K562 (cell line): ENCODE measurements around the gene LMO4. TPM values are rescaled to one million over a fixed set of nuclear protein-coding genes. Genes with fewer than 3 reads are reported as not detected.

Source experiments
- ATAC-seq: fragments of 200-7000 bp; cut with Tn5 transposase; 3 replicates; pipeline ENCODE4 v1.9.1; 2020; ENCODE audit warnings: moderate library complexity
- BruUV-seq: library from RNA; stranded (reverse); fragments of 400-500 nt; replicated peaks from 2 replicates; lab custom pipeline; 2021; lab: Mats Ljungman, UMichigan
- CTCF ChIA-PET: fragments of 300-600 bp; formaldehyde crosslinking; extraction: SDS; loops from one replicate; lab custom pipeline; 2021; ENCODE audit warnings: low intra/inter-chr PET ratio; lab: Yijun Ruan, JAX
- POLR2A ChIA-PET: fragments of 300-600, 350-650 bp; sonication (Branson Sonifier 250); formaldehyde crosslinking; extraction: SDS; loops from one replicate; lab custom pipeline; 2021; ENCODE audit warnings: antibody characterized with exemption, inconsistent platforms; lab: Yijun Ruan, JAX
- DNase-seq, 4 experiments: peaks; one replicate each; pipeline versions ENCODE4 v3.0.0 to v3.0.0-alpha.2; 2011 to 2018; ENCODE audit warnings: low spot score in 3 of 4, mixed read lengths in 3 of 4; ENCODE audit errors: extremely low read depth in 1 of 4
- FAIRE-seq: peaks from 2 replicates; lab custom pipeline; 2011; peaks lifted over from hg19 to GRCh38; lab: Jason Lieb, UNC
- H2AFZ ChIP-seq: 2 replicates; pipeline ENCODE4 v1.6.0; 2011; ENCODE audit warnings: low read depth, low read length, control low read depth, inconsistent platforms
- H3K27ac ChIP-seq: fragments of 200-600 bp; 3 replicates; pipeline ENCODE4 v1.8.0; 2011; ENCODE audit warnings: low read depth, mild to moderate bottlenecking, control low read depth, inconsistent platforms, low read length, moderate library complexity, mixed read lengths; ENCODE audit errors: extremely low read depth
- H3K27me3 ChIP-seq, 2 experiments: fragments of 300-600 bp in 1 of 2; 2 replicates in 1 of 2; 3 replicates in 1 of 2; pipeline versions ENCODE4 v1.6.0 to v1.8.0; 2011; ENCODE audit warnings: inconsistent platforms in 2 of 2, low read length in 2 of 2, mild to moderate bottlenecking in 1 of 2, mixed read lengths in 1 of 2, moderate library complexity in 1 of 2; ENCODE audit not compliant: control insufficient read depth in 2 of 2, insufficient read depth in 2 of 2
- H3K36me3 ChIP-seq: fragments of 300-600 bp; 3 replicates; pipeline ENCODE4 v1.8.0; 2011; ENCODE audit warnings: mild to moderate bottlenecking, low read length, inconsistent platforms; ENCODE audit not compliant: control insufficient read depth, insufficient read depth
- H3K4me1 ChIP-seq, 2 experiments: fragments of 200-600 bp in 1 of 2; replicated peaks in 1 of 2; 2 replicates in 1 of 2; 3 replicates in 1 of 2; pipeline versions ENCODE4 v1.5.1 to v1.8.0; 2011; ENCODE audit warnings: inconsistent platforms in 2 of 2, low read length in 2 of 2, mild to moderate bottlenecking in 1 of 2, mixed read lengths in 1 of 2, moderate library complexity in 1 of 2; ENCODE audit not compliant: control insufficient read depth in 2 of 2, insufficient read depth in 2 of 2
- H3K4me2 ChIP-seq: 2 replicates; pipeline ENCODE4 v1.6.1; 2011; ENCODE audit warnings: low read length, control low read depth, inconsistent platforms, mixed read lengths; ENCODE audit not compliant: insufficient read depth
- H3K4me3 ChIP-seq: fragments of 200-600 bp; sonication (generic), shearing (Covaris generic); 2 replicates; pipeline ENCODE4 v1.5.1; 2016; ENCODE audit warnings: control low read depth, inconsistent platforms
- H3K79me2 ChIP-seq: fragments of 200-600 bp; 3 replicates; pipeline ENCODE4 v1.8.0; 2011; ENCODE audit warnings: low read length, inconsistent platforms; ENCODE audit not compliant: control insufficient read depth, insufficient read depth
- H3K9ac ChIP-seq, 2 experiments: 2 replicates each; pipeline versions ENCODE4 v1.6.0 to v1.6.1; 2011; ENCODE audit warnings: low read depth in 2 of 2, low read length in 2 of 2, control low read depth in 1 of 2, inconsistent platforms in 1 of 2, mild to moderate bottlenecking in 1 of 2, mixed read lengths in 1 of 2; ENCODE audit not compliant: insufficient read depth in 1 of 2
- H3K9me1 ChIP-seq: one replicate; pipeline ENCODE4 v1.6.0; 2011; ENCODE audit warnings: inconsistent platforms, mild to moderate bottlenecking, low read length, moderate library complexity; ENCODE audit not compliant: control insufficient read depth, insufficient read depth
- H3K9me3 ChIP-seq: replicated peaks from 2 replicates; pipeline ENCODE4 v1.5.1; 2011; ENCODE audit warnings: low read depth, low read length, inconsistent platforms; ENCODE audit not compliant: control insufficient read depth, insufficient read depth
- H4K20me1 ChIP-seq: replicated peaks from 2 replicates; pipeline ENCODE4 v1.6.1; 2011; ENCODE audit warnings: low read length, inconsistent platforms, mixed read lengths; ENCODE audit not compliant: control insufficient read depth, insufficient read depth
- HIVEP1 ChIP-seq: fragments of 250-450 bp; sonication (Bioruptor Pico); IDR thresholded peaks from 2 replicates; pipeline ENCODE4 v1.4.0; 2020; ENCODE audit warnings: mild to moderate bottlenecking
- PHF21A ChIP-seq: fragments of 450-650 bp; IDR thresholded peaks from 2 replicates; pipeline ENCODE4 v1.6.1; 2017; ENCODE audit warnings: low read depth, borderline replicate concordance
- POU5F1 ChIP-seq: fragments of 150-350 bp; IDR thresholded peaks from 2 replicates; pipeline ENCODE4 v1.6.1; 2014; ENCODE audit warnings: borderline replicate concordance, low read length, low read depth, mild to moderate bottlenecking; ENCODE audit not compliant: partially characterized antibody
- RAD21 ChIP-seq, 2 experiments: fragments of 250-450 bp in 1 of 2; fragments of 450-650 bp in 1 of 2; sonication (Bioruptor Pico) in 1 of 2; formaldehyde crosslinking in 1 of 2; IDR thresholded peaks in 1 of 2; conservative IDR thresholded peaks in 1 of 2; 2 replicates each; pipeline versions ENCODE4 v1.4.0 to v1.8.0; 2020 to 2022; ENCODE audit warnings: mild to moderate bottlenecking in 2 of 2, moderate library complexity in 1 of 2
- TAF1 ChIP-seq: IDR thresholded peaks from 2 replicates; pipeline ENCODE4 v1.6.1; 2011; ENCODE audit warnings: mild to moderate bottlenecking, low read length, moderate library complexity; ENCODE audit not compliant: insufficient read depth, control insufficient read depth, severe bottlenecking; ENCODE audit errors: extremely low read depth
- ZC3H11A ChIP-seq: IDR thresholded peaks from 2 replicates; pipeline ENCODE4 v1.6.1; 2012; ENCODE audit warnings: low read depth, low read length, improper control_type of control experiment
- ZNF592 ChIP-seq: fragments of 450-650 bp; IDR thresholded peaks from 2 replicates; pipeline ENCODE4 v1.6.1; 2017; ENCODE audit warnings: antibody characterized with exemption, mild to moderate bottlenecking
- WGBS: fragments of 100-300 bp; shearing (Covaris generic); methylation state at CpG from one replicate; pipeline ENCODE4 v1.1.6; 2016; ENCODE audit warnings: low coverage, mixed read lengths; ENCODE audit not compliant: insufficient coverage; ENCODE audit errors: missing lambda C conversion rate; 5-methylcytosine and 5-hydroxymethylcytosine counted together
- in situ Hi-C: fragments of 300-500 bp; cut with MboI; formaldehyde crosslinking; loops from 4 replicates; pipeline ENCODE4 v1.15.0; 2018; ENCODE audit warnings: inconsistent platforms, mixed read lengths
- intact Hi-C: fragments of 100-400 bp; cut with micrococcal nuclease; formaldehyde crosslinking; loops from 2 replicates; pipeline ENCODE4 v1.14.2; 2022
- polyA plus RNA-seq, 8 experiments: library from polyadenylated mRNA; depleted of rRNA in 4 of 8; stranded (reverse) in 5 of 8; unstranded in 3 of 8; fragments of >200 nt; fragmentation: Nextera tagmentation in 2 of 8; fragmentation: Illumina TruSeq in 1 of 8; extraction: Ambion mirVana in 2 of 8; extraction: Trizol in 1 of 8; gene quantifications; 2 replicates each; pipeline versions ENCODE4 v1.2.1 to v1.2.3, GENCODE V29; 2011 to 2014; ENCODE audit warnings: inconsistent platforms in 1 of 8, missing spikeins in 1 of 8
- total RNA-seq, 7 experiments: library from RNA; depleted of rRNA in 6 of 7; stranded (reverse); fragments of >200 nt in 6 of 7; fragmentation: Illumina TruSeq in 2 of 7; extraction: Trizol in 2 of 7; gene quantifications; 2 replicates each; pipeline versions ENCODE4 v1.2.1 to v1.2.3, GENCODE V29; 2011 to 2021; ENCODE audit warnings: low replicate concordance in 1 of 7

The LMO4 gene
- total and polyA plus RNA-seq, 9 of the 15 experiments (the other 6 are each of a cell fraction or from before 2014, with no cell fraction given) = 3.1 to 35.3 (median 22.4) TPM

- peaks cover 0 to 7% of the 10 kb centered on the region in 2 experiments; a peak in 1 of 5 replicates for H3K27me3 ChIP-seq
- TF ChIP-seq HIVEP1 (CRISPR knock-in tag) (no peak), PHF21A (no peak), POU5F1 (no peak), ZC3H11A (no peak), RAD21 (CRISPR knock-in tag; conservative IDR thresholded peaks at IDR 0.05 in 1 of 2, IDR thresholded peaks at IDR 0.05 in 1 of 2) (no peak), TAF1 (no peak), ZNF592 (no peak)
- ChIA-PET CTCF (no interaction called here), POLR2A (no interaction called here)
- H2AFZ ChIP-seq = no peak overlapping the region
- intact Hi-C loops (no loop called here), in situ Hi-C loops (no loop called here)
- no peaks in the 10 kb centered on the region for H3K9me1 ChIP-seq
- H3K4me3 ChIP-seq = no peak overlapping the region
- 0% methylated on average over 1 of the region's 1 CpG for WGBS
- no peak for ATAC-seq
- no peaks in the 10 kb centered on the region for H3K36me3 ChIP-seq
- H3K9me3 ChIP-seq = no peaks in the 10 kb centered on the region
- no peak overlapping the region for H3K4me2 ChIP-seq
- no peak for FAIRE-seq
- no peaks in the 10 kb centered on the region for H3K4me1 ChIP-seq
- H3K27ac ChIP-seq = no peak overlapping the region
- DNase-seq = no peak
- H3K79me2 ChIP-seq = no peaks in the 10 kb centered on the region
- no TSS peak for BruUV-seq
- no peaks in the 10 kb centered on the region for H4K20me1 ChIP-seq
- H3K9ac ChIP-seq = no peak overlapping the region
These were observed 9.9 kb upstream of the LMO4 start for GRCh38 chr1:87318806-87319205.
